ENCODE data around the gene SLC34A1. TPM values are rescaled to one million over a fixed set of nuclear protein-coding genes. Genes with fewer than 3 reads are reported as not detected.

The SLC34A1 gene
- total RNA-seq, 1 donor from 2014 or later: not detected

GRCh38 chr5:177425196-177425800, 41.1 kb downstream of the SLC34A1 start:
- no peak for DNase-seq (ENCODE audit: low read depth)
- TF ChIP-seq CTCF (conservative IDR thresholded peaks at IDR 0.05; ENCODE audit: low read depth, low read length): no peak
- peak overlapping the region; percentile 52 for H3K4me3 ChIP-seq (ENCODE audit: low read depth, low read length)

- TF ChIP-seq CTCF (conservative IDR thresholded peaks at IDR 0.05; ENCODE audit: low read depth, low read length): no peak
- H3K4me3 ChIP-seq (ENCODE audit: low read depth, low read length): peak overlapping the region; percentile 52
- DNase-seq (ENCODE audit: low read depth): peak; percentile 100
Observed at GRCh38 chr5:177425801-177426565, 41.7 kb downstream of the SLC34A1 start.

GRCh38 chr5:177426566-177427210, 42.5 kb downstream of the SLC34A1 start, which contains the start of gene GRK6:
Gene GRK6, plus strand, starts transcription at chr5:177426676. Its CDS starts 170 bp downstream, at chr5:177426846.
- DNase-seq (ENCODE audit: low read depth): no peak
- peak within 1 kb of the TSS; percentile 68 for H3K4me3 ChIP-seq (ENCODE audit: low read depth, low read length)
- TF ChIP-seq CTCF (conservative IDR thresholded peaks at IDR 0.05; ENCODE audit: low read depth, low read length): no peak

GRCh38 chr5:177427211-177427822, 43.1 kb downstream of the SLC34A1 start:
- TF ChIP-seq CTCF (conservative IDR thresholded peaks at IDR 0.05; ENCODE audit: low read depth, low read length): no peak
- H3K4me3 ChIP-seq (ENCODE audit: low read depth, low read length): peak overlapping the region; percentile 68
- no peak for DNase-seq (ENCODE audit: low read depth)

GRCh38 chr5:177427919-177428573, 43.8 kb downstream of the SLC34A1 start:
- no peak overlapping the region for H3K4me3 ChIP-seq (ENCODE audit: low read depth, low read length)
- TF ChIP-seq CTCF (conservative IDR thresholded peaks at IDR 0.05; ENCODE audit: low read depth, low read length): no peak
- DNase-seq (ENCODE audit: low read depth): no peak

GRCh38 chr5:177428574-177429217, 44.5 kb downstream of the SLC34A1 start:
- no peak overlapping the region for H3K4me3 ChIP-seq (ENCODE audit: low read depth, low read length)
- no peak for TF ChIP-seq CTCF (conservative IDR thresholded peaks at IDR 0.05; ENCODE audit: low read depth, low read length)
- DNase-seq (ENCODE audit: low read depth): no peak
